Right lobe of liver (tissue), 6 donors: ENCODE results near the gene AKAP7. TPM values are rescaled to one million over a fixed set of nuclear protein-coding genes. Genes with fewer than 3 reads are reported as not detected.

Experiments used
- ATAC-seq, 4 donors: fragments of 200-7000 bp; cut with Tn5 transposase; one replicate each; pipeline ENCODE4 v1.9.1; 2020; ENCODE audit warnings: mild to moderate bottlenecking in 4 of 4, moderate library complexity in 4 of 4
- DNase-seq, 3 donors: peaks; one replicate each; pipeline ENCODE4 v3.0.0-alpha.2; 2020
- H3K27ac ChIP-seq, 3 donors: fragments of 200-600 bp; one replicate each; pipeline ENCODE4 v1.8.0; 2022
- H3K27me3 ChIP-seq, 2 donors: fragments of 200-600 bp; one replicate each; pipeline ENCODE4 v1.8.0; 2022
- H3K36me3 ChIP-seq, 4 donors: fragments of 200-600 bp; sonication (generic) in 1 of 4; one replicate each; pipeline versions ENCODE4 v1.5.1 to v1.8.0; 2017 to 2022; ENCODE audit warnings: control low read depth in 1 of 4
- H3K4me1 ChIP-seq, 4 donors: fragments of 200-600 bp; sonication (generic) in 1 of 4; one replicate each; pipeline versions ENCODE4 v1.5.1 to v1.8.0; 2017 to 2022; ENCODE audit warnings: control low read depth in 1 of 4
- H3K4me3 ChIP-seq, 3 donors: fragments of 200-600 bp; one replicate each; pipeline ENCODE4 v1.8.0; 2022
- H3K9me3 ChIP-seq, 4 donors: fragments of 200-600 bp; sonication (generic) in 1 of 4; one replicate each; pipeline versions ENCODE4 v1.5.1 to v1.8.0; 2017 to 2022; ENCODE audit warnings: control low read depth in 1 of 4
- POLR2A ChIP-seq: fragments of 450-650 bp; IDR thresholded peaks from one replicate; pipeline ENCODE4 v1.6.1; 2017; ENCODE audit warnings: antibody characterized with exemption, mild to moderate bottlenecking
- WGBS: methylation state at CpG from one replicate; pipeline ENCODE4 v1.1.6; 2018; ENCODE audit warnings: low coverage, low lambda C conversion rate; ENCODE audit not compliant: insufficient coverage; ENCODE audit errors: missing lambda C conversion rate; 5-methylcytosine and 5-hydroxymethylcytosine counted together
- intact Hi-C, 2 donors: fragments of 100-400 bp; cut with DNase I; formaldehyde crosslinking; loops; one replicate each; pipeline versions ENCODE4 v1.11.2 to v1.14.1; 2022
- total RNA-seq, 6 experiments: library from RNA; depleted of rRNA in 2 of 6; stranded (reverse); fragments of >200 nt in 2 of 6; fragmentation: NEBNext Ultra II Directional in 3 of 6; extraction: Animal tissue kit (Norgen Biotek cat#: 25700) in 3 of 6; gene quantifications; one replicate each; pipeline versions ENCODE4 v1.1.0 to v1.2.4, GENCODE V29; 2016 to 2023
- TF ChIP-seq, protein P1 (sequence below), 4 donors: fragments of 200-600 bp in 3 of 4; fragments of 450-650 bp in 1 of 4; IDR thresholded peaks; one replicate each; pipeline versions ENCODE4 v1.5.1 to v1.8.0; 2016 to 2022; ENCODE audit warnings: antibody characterized with exemption in 4 of 4, mild to moderate bottlenecking in 2 of 4
- donor health status: DM: no; HTN: yes; CAD: no.
- donor health status: DM: no; HTN: no; CAD: no.
- donor health status: DM: no; HTN: no; CAD: no.
- donor health status: DM: no; HTN: yes; CAD: no.
- donor health status: DM: no; HTN: yes; CAD: no.

AKAP7 gene
- total RNA-seq, 6 experiments from 2014 or later: 8.6 to 16.3 (median 12.6) TPM

DNA sequence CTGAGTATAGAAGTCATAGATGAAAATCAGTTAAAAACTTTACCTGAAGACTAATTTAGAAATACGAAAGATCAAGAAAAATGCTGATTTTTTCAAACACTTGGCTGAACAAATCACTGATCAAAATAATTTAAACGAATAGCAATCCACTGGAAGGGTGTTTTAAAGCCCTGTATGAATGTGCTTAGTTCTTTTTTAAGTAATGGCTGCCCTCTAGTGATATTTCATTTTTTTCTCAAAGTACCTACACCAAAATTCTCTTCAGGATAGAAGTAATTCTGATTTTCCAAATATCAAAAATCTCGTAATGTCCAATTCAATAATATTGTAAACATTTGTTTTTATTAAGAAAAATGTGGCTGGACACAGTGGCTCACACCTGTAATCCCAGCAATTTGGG, 32.5 kb downstream of the AKAP7 start:
- no peaks in the 10 kb centered on the region for H3K9me3 ChIP-seq
- WGBS: 67% methylated on average over 3 of the region's 3 CpGs
- H3K27ac ChIP-seq: no peak overlapping the region
- no peaks in the 10 kb centered on the region for H3K27me3 ChIP-seq
- peaks cover 0 to 18% (median 0%) of the 10 kb centered on the region in 4 donors for H3K36me3 ChIP-seq
- DNase-seq (no peak), ATAC-seq (peak in 1 of 4 donors; percentile 33)
- TF ChIP-seq, protein P1, sequence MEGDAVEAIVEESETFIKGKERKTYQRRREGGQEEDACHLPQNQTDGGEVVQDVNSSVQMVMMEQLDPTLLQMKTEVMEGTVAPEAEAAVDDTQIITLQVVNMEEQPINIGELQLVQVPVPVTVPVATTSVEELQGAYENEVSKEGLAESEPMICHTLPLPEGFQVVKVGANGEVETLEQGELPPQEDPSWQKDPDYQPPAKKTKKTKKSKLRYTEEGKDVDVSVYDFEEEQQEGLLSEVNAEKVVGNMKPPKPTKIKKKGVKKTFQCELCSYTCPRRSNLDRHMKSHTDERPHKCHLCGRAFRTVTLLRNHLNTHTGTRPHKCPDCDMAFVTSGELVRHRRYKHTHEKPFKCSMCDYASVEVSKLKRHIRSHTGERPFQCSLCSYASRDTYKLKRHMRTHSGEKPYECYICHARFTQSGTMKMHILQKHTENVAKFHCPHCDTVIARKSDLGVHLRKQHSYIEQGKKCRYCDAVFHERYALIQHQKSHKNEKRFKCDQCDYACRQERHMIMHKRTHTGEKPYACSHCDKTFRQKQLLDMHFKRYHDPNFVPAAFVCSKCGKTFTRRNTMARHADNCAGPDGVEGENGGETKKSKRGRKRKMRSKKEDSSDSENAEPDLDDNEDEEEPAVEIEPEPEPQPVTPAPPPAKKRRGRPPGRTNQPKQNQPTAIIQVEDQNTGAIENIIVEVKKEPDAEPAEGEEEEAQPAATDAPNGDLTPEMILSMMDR (IDR thresholded peaks at IDR 0.05): peak in 2 of 4 donors; percentile 9 to 16
- no peak for TF ChIP-seq POLR2A
- intact Hi-C loops: no loop called here
- no peak overlapping the region for H3K4me3 ChIP-seq
- H3K4me1 ChIP-seq: no peaks in the 10 kb centered on the region

DNA sequence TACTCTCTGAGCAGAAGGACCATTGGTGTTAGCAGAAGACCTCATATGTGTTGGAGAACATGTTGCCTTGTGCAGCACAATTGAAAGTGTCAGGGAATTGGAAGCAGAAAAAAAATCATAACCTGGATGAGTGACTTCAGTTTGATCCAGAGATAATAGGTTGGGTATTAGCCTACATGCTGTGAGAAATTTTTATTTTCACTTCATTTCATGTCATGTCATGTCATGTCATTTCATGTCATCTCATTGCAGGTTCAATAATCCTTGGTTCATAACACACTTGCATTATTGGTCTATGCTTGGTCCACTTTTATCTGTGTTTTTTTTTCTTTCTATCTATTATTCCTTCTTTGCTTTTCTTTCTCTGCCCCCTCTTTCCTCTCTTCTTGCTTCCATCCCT, 34.3 kb downstream of the AKAP7 start:
- Histone ChIP-seq H3K9me3 (no peaks in the 10 kb centered on the region), H3K4me3 (no peak overlapping the region), H3K4me1 (no peaks in the 10 kb centered on the region), H3K36me3 (peaks cover 0 to 18% (median 0%) of the 10 kb centered on the region in 4 donors), H3K27me3 (no peaks in the 10 kb centered on the region), H3K27ac (no peak overlapping the region)
- ATAC-seq (no peak), DNase-seq (no peak)
- TF ChIP-seq POLR2A: no peak
- TF ChIP-seq, protein P1 (IDR thresholded peaks at IDR 0.05): no peak
- intact Hi-C loops: no loop called here

DNA sequence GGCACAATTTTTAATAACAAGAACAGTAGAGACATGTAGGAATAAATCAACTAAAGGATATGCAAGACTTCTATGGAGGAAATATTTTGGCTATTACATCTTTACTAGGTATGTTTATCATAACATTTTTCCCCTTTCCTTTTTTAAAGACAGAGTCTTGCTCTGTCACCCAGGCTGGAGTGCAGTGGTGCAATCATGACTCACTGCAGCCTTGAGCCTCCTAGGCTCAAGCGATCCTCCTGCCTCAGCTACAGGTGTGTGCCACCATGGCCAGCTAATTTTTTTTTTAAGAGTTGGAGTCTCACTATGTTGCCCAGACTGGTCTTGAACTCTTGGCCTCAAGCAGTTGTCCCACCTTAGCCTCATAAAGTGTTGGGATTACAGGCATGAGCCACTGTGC, 37.0 kb downstream of the AKAP7 start:
- H3K27me3 ChIP-seq: no peaks in the 10 kb centered on the region
- TF ChIP-seq POLR2A: no peak
- TF ChIP-seq, protein P1 (IDR thresholded peaks at IDR 0.05): no peak
- H3K4me3 ChIP-seq: no peak overlapping the region
- H3K27ac ChIP-seq: no peak overlapping the region
- DNase-seq (no peak), ATAC-seq (peak in 1 of 4 donors; percentile 28)
- H3K9me3 ChIP-seq: no peaks in the 10 kb centered on the region
- 100% methylated on average over 1 of the region's 1 CpG for WGBS
- H3K4me1 ChIP-seq: no peaks in the 10 kb centered on the region
- intact Hi-C loops: no loop called here
- H3K36me3 ChIP-seq: peaks cover 0 to 10% (median 0%) of the 10 kb centered on the region in 4 donors

DNA sequence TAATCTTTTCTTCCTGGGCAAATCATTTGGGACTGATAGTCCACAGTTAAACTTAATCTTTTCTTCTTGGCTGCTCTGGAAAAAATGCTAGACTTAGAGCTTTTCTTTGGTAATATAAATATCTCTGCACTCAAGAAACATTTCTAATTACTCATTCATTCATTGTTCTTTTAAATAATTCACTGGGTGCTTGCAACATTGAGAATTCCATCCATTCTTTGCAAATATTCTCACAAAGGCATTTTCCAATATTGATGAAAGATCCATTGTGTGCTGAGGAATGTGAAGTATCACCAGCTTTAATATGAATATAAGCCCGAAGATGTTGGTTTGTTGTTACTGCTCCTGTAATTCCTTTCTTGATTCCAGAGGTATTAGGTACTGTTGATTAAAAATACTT, 38.4 kb downstream of the AKAP7 start:
- intact Hi-C loops: no loop called here
- no peaks in the 10 kb centered on the region for H3K9me3 ChIP-seq

More for the DNA sequence above, 38.4 kb downstream of the AKAP7 start:
- WGBS: 80% methylated on average over 1 of the region's 1 CpG
- H3K36me3 ChIP-seq: peaks cover 0 to 7% (median 0%) of the 10 kb centered on the region in 4 donors
- no peak for ATAC-seq
- no peak overlapping the region for H3K4me3 ChIP-seq
- H3K27ac ChIP-seq: no peak overlapping the region
- no peaks in the 10 kb centered on the region for H3K27me3 ChIP-seq
- DNase-seq: no peak
- H3K4me1 ChIP-seq: no peaks in the 10 kb centered on the region
- TF ChIP-seq, protein P1 (IDR thresholded peaks at IDR 0.05): no peak
- no peak for TF ChIP-seq POLR2A
